PC-9 (cell line): ENCODE data around the gene GOLPH3L. TPM values are rescaled to one million over a fixed set of nuclear protein-coding genes. Genes with fewer than 3 reads are reported as not detected.

ENCODE experiments used
- BruUV-seq: library from RNA; stranded (reverse); fragments of 400-500 nt; replicated peaks from 2 replicates; lab custom pipeline; 2021; lab: Mats Ljungman, UMichigan
- CTCF ChIA-PET: fragments of 300-600 bp; sonication (Branson Sonifier 250); formaldehyde crosslinking; loops from one replicate; lab custom pipeline; 2022; ENCODE audit warnings: antibody characterized with exemption; lab: Charles Lee
- POLR2A ChIA-PET: fragments of 300-600 bp; sonication (Branson Sonifier 250); formaldehyde crosslinking; loops from one replicate; lab custom pipeline; 2022; ENCODE audit warnings: antibody characterized with exemption; ENCODE audit not compliant: unreplicated experiment; lab: Charles Lee
- DNase-seq, 2 experiments: peaks; one replicate each; pipeline versions ENCODE4 v3.0.0 to v3.0.0-alpha.2; 2015 to 2022; ENCODE audit warnings: mixed read lengths in 1 of 2
- H2AFZ ChIP-seq: fragments of 200-600 bp; sonication (generic); 2 replicates; pipeline ENCODE4 v1.8.1; 2017; ENCODE audit warnings: antibody characterized with exemption
- H3F3A ChIP-seq: fragments of 200-600 bp; sonication (generic); 2 replicates; pipeline ENCODE4 v1.8.1; 2017; ENCODE audit warnings: antibody characterized with exemption, mild to moderate bottlenecking, low read depth; ENCODE audit not compliant: insufficient read depth
- H3K27ac ChIP-seq: fragments of 200-600 bp; sonication (generic); 2 replicates; pipeline ENCODE4 v1.6.1; 2016; ENCODE audit warnings: mixed run types
- H3K27me3 ChIP-seq: fragments of 200-600 bp; sonication (generic); 2 replicates; pipeline ENCODE4 v1.6.1; 2016; ENCODE audit warnings: low read depth, mixed run types; ENCODE audit not compliant: insufficient read depth
- H3K36me3 ChIP-seq: fragments of 200-600 bp; sonication (generic); 2 replicates; pipeline ENCODE4 v1.6.1; 2016; ENCODE audit warnings: low read depth, mixed run types
- H3K4me1 ChIP-seq: fragments of 200-600 bp; sonication (generic); replicated peaks from 2 replicates; pipeline ENCODE4 v1.6.1; 2016; ENCODE audit warnings: mixed run types; ENCODE audit not compliant: insufficient read depth
- H3K4me2 ChIP-seq: fragments of 200-600 bp; sonication (generic); 2 replicates; pipeline ENCODE4 v1.6.1; 2017; ENCODE audit warnings: mixed run types
- H3K4me3 ChIP-seq: fragments of 200-600 bp; sonication (generic); 2 replicates; pipeline ENCODE4 v1.6.1; 2016; ENCODE audit warnings: mixed run types
- H3K79me2 ChIP-seq: fragments of 200-600 bp; sonication (generic); 2 replicates; pipeline ENCODE4 v1.6.1; 2017; ENCODE audit warnings: low read depth, mixed run types
- H3K9me2 ChIP-seq: fragments of 200-600 bp; sonication (generic); 2 replicates; pipeline ENCODE4 v1.8.1; 2017; ENCODE audit warnings: mild to moderate bottlenecking; ENCODE audit not compliant: insufficient read depth
- H3K9me3 ChIP-seq: fragments of 200-600 bp; sonication (generic); 2 replicates; pipeline ENCODE4 v1.8.1; 2016; ENCODE audit warnings: low read depth; ENCODE audit not compliant: insufficient read depth
- H4K20me1 ChIP-seq: fragments of 200-600 bp; sonication (generic); 2 replicates; pipeline ENCODE4 v1.8.1; 2017; ENCODE audit not compliant: insufficient read depth
- CTCF ChIP-seq: fragments of 200-600 bp; sonication (generic); conservative IDR thresholded peaks from 2 replicates; pipeline ENCODE4 v1.6.1; 2017; ENCODE audit warnings: mixed run types, antibody characterized with exemption, mild to moderate bottlenecking, moderate library complexity
- EZH2 ChIP-seq: fragments of 200-600 bp; sonication (generic); IDR thresholded peaks from 2 replicates; pipeline ENCODE4 v1.8.0; 2017; ENCODE audit warnings: antibody characterized with exemption, low read depth
- intact Hi-C: fragments of 100-400 bp; cut with micrococcal nuclease; formaldehyde crosslinking; loops from one replicate; pipeline ENCODE4 v1.10.0; 2022; ENCODE audit not compliant: unreplicated experiment
- total RNA-seq: library from RNA; stranded (reverse); gene quantifications from 2 replicates; pipeline ENCODE4 v1.2.3, GENCODE V29; 2021

The GOLPH3L gene
- total RNA-seq, 1 experiment from 2014 or later, result 52.7 TPM

- ChIA-PET CTCF (interaction anchor here (0.6 kb wide), 1 partner anchor 10 kb away, joined by 3 read pairs; no protein-coding TSS in a partner anchor), POLR2A (interaction anchor here (0.7 kb wide), 1 partner anchor 253 kb away, joined by 3 read pairs; no protein-coding TSS in a partner anchor)
- Histone ChIP-seq H3K36me3 (peaks cover 16% of the 10 kb centered on the region; the same call in 1 of the 2 replicates), H3K4me1 (peaks cover 52% of the 10 kb centered on the region), H3K27me3 (no peaks in the 10 kb centered on the region), H3K9me2 (no peaks in the 10 kb centered on the region), H3K4me2 (peak overlapping the region; percentile 67), H3K9me3 (no peaks in the 10 kb centered on the region), H3F3A (peaks cover 72% of the 10 kb centered on the region), H3K27ac (peak overlapping the region; percentile 97), H4K20me1 (no peaks in the 10 kb centered on the region), H2AFZ (no peak overlapping the region), H3K79me2 (peaks cover 45% of the 10 kb centered on the region), H3K4me3 (no peak overlapping the region)
- intact Hi-C loops, result loop anchor here (5.0 kb wide), 1 partner anchor 51 kb away; no protein-coding TSS in a partner anchor
- peak in 1 of 2 experiments; percentile 86 for DNase-seq
- BruUV-seq, result no TSS peak
- TF ChIP-seq CTCF (no peak), EZH2 (no peak)
Measured at GRCh38 chr1:150613061-150613920, 83.7 kb downstream of the GOLPH3L start.

GRCh38 chr1:150612014-150612345 lies 85.0 kb downstream of the GOLPH3L start:
- no peak for DNase-seq
- TSS peak; percentile 91 for BruUV-seq
- Histone ChIP-seq H3K4me1 (peaks cover 52% of the 10 kb centered on the region), H3K36me3 (peaks cover 9% of the 10 kb centered on the region; the same call in 1 of the 2 replicates), H3F3A (peaks cover 64% of the 10 kb centered on the region), H3K9me3 (no peaks in the 10 kb centered on the region), H3K79me2 (peaks cover 44% of the 10 kb centered on the region), H3K27me3 (no peaks in the 10 kb centered on the region), H3K4me2 (peak overlapping the region; percentile 64), H3K9me2 (no peaks in the 10 kb centered on the region), H3K27ac (peak overlapping the region; percentile 97), H2AFZ (no peak overlapping the region), H4K20me1 (no peaks in the 10 kb centered on the region), H3K4me3 (no peak overlapping the region; the same call in 1 of the 2 replicates)
- POLR2A ChIA-PET, result interaction anchor here (0.7 to 1.2 kb wide), 3 partner anchors 19 to 50 kb away, joined by 5 to 20 read pairs (median 5); partner anchors contain the start of gene MCL1
- TF ChIP-seq CTCF, result no peak
- TF ChIP-seq EZH2, result no peak
- CTCF ChIA-PET, result no interaction called here
- intact Hi-C loops, result loop anchor here (5.0 kb wide), 1 partner anchor 50 kb away; no protein-coding TSS in a partner anchor

DNA sequence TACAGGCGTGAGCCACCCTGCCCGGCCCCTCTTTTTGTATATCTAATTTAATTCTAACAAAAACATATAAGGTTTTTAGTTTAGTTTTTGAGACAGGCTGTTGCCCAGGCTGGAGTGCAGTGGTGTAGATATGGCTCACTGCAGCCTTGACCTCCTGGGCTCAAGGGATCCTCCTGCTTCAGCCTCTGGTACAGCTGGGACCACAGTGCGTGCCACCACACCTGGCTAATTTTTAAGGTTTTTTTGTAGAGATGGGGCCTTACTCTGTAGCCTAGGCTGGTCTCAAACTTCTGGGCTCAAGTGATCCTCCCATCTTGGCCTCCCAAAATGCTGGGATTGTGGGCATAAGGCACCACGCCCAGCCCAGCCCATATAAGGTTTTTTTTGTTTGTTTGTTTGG lies 86.4 kb downstream of the GOLPH3L start:
- POLR2A ChIA-PET, result interaction anchor here (0.6 to 0.7 kb wide), 2 partner anchors 65 to 977 kb away, joined by 5 to 14 read pairs; no protein-coding TSS in a partner anchor
- Histone ChIP-seq H3F3A (peaks cover 67% of the 10 kb centered on the region), H3K9me2 (no peaks in the 10 kb centered on the region), H3K9me3 (no peaks in the 10 kb centered on the region), H3K4me3 (no peak overlapping the region), H3K79me2 (peaks cover 49% of the 10 kb centered on the region), H3K27ac (peak overlapping the region; percentile 97), H3K4me1 (peaks cover 57% of the 10 kb centered on the region), H3K27me3 (no peaks in the 10 kb centered on the region), H2AFZ (no peak overlapping the region), H3K4me2 (peak overlapping the region; percentile 64), H3K36me3 (peaks cover 8% of the 10 kb centered on the region; the same call in 1 of the 2 replicates), H4K20me1 (no peaks in the 10 kb centered on the region)
- no TSS peak for BruUV-seq
- CTCF ChIA-PET, result no interaction called here
- intact Hi-C loops, result loop anchor here (2.0 to 5.0 kb wide), 2 partner anchors 32 to 48 kb away; partner anchors contain the start of gene MCL1
- TF ChIP-seq EZH2 (no peak), CTCF (no peak)
- DNase-seq, result no peak
